ENCODE measurements around the gene IL20RB.
A peak's percentile ranks its signal among the peaks of the same experiment; 100 is the strongest.
"Not testable (repeated sequence)": the region's sequence is repeated elsewhere in the genome, so short reads cannot be mapped to it uniquely, and the experiment has no call there.

The IL20RB gene

GRCh38 chr3:136955813-136956212 is 2.0 kb upstream of the IL20RB start:
- DNase-seq (ENCODE audit: low read depth, low spot score), result peak; percentile 41
- ChIA-PET CTCF (interaction anchor here (1.1 to 2.9 kb wide), 4 partner anchors 8 to 60 kb away, joined by 3 to 11 read pairs (median 6); no protein-coding TSS in a partner anchor), POLR2A (no interaction called here)
- no peak overlapping the region for H3K4me3 ChIP-seq (ENCODE audit: low read depth, low read length)
- no peak for TF ChIP-seq CTCF (IDR thresholded peaks at IDR 0.05; ENCODE audit: insufficient read depth, low read length, missing control alignments)

GRCh38 chr3:136956971-136957370 is 812 bp upstream of the IL20RB start:
- DNase-seq (ENCODE audit: low read depth, low spot score), result no peak
- CTCF ChIA-PET, result interaction anchor here (1.7 to 2.9 kb wide), 3 partner anchors 9 to 205 kb away, joined by 5 to 11 read pairs (median 7); partner anchors contain the start of gene STAG1
- POLR2A ChIA-PET, result interaction anchor here (1.0 to 1.2 kb wide), 2 partner anchors 95 to 204 kb away, joined by 3 read pairs; partner anchors contain the start of genes NCK1 and STAG1
- no peak for TF ChIP-seq CTCF (IDR thresholded peaks at IDR 0.05; ENCODE audit: insufficient read depth, low read length, missing control alignments)
- H3K4me3 ChIP-seq (ENCODE audit: low read depth, low read length), result no peak overlapping the region

- no peak for TF ChIP-seq CTCF (IDR thresholded peaks at IDR 0.05; ENCODE audit: insufficient read depth, low read length, missing control alignments)
- ChIA-PET POLR2A (no interaction called here), CTCF (interaction anchor here (0.9 to 2.9 kb wide), 5 partner anchors 8 to 206 kb away, joined by 3 to 11 read pairs (median 5); partner anchors contain the start of gene STAG1)
- DNase-seq (ENCODE audit: low read depth, low spot score), result no peak
- H3K4me3 ChIP-seq (ENCODE audit: low read depth, low read length), result no peak overlapping the region
These were observed 1.2 kb downstream of the IL20RB start for GRCh38 chr3:136958939-136959338.

GRCh38 chr3:136959599-136959998 is 1.8 kb downstream of the IL20RB start:
- no peak for TF ChIP-seq CTCF (IDR thresholded peaks at IDR 0.05; ENCODE audit: insufficient read depth, low read length, missing control alignments)
- DNase-seq (ENCODE audit: low read depth, low spot score), result no peak
- POLR2A ChIA-PET, result no interaction called here
- CTCF ChIA-PET, result interaction anchor here (0.7 to 2.1 kb wide), 3 partner anchors 54 to 207 kb away, joined by 3 to 6 read pairs (median 3); partner anchors contain the start of gene STAG1
- H3K4me3 ChIP-seq (ENCODE audit: low read depth, low read length), result no peak overlapping the region

- DNase-seq (ENCODE audit: low read depth, low spot score), result no peak
- POLR2A ChIA-PET, result interaction anchor here (0.7 kb wide), 1 partner anchor 209 kb away, joined by 3 read pairs; no protein-coding TSS in a partner anchor
- no peak overlapping the region for H3K4me3 ChIP-seq (ENCODE audit: low read depth, low read length)
- CTCF ChIA-PET, result interaction anchor here (1.3 kb wide), 1 partner anchor 209 kb away, joined by 4 read pairs; no protein-coding TSS in a partner anchor
- TF ChIP-seq CTCF (IDR thresholded peaks at IDR 0.05; ENCODE audit: insufficient read depth, low read length, missing control alignments), result no peak
These were observed 3.4 kb downstream of the IL20RB start for GRCh38 chr3:136960838-136961836.

GRCh38 chr3:136962927-136963326 is 5.1 kb downstream of the IL20RB start:
- TF ChIP-seq CTCF (IDR thresholded peaks at IDR 0.05; ENCODE audit: insufficient read depth, low read length, missing control alignments), result no peak
- ChIA-PET CTCF (interaction anchor here (0.8 to 1.4 kb wide), 4 partner anchors 9 to 51 kb away, joined by 3 to 5 read pairs (median 3); no protein-coding TSS in a partner anchor), POLR2A (no interaction called here)
- no peak for DNase-seq (ENCODE audit: low read depth, low spot score)
- H3K4me3 ChIP-seq (ENCODE audit: low read depth, low read length), result no peak overlapping the region

GRCh38 chr3:136969539-136969938 is 11.8 kb downstream of the IL20RB start:
- CTCF ChIA-PET; POLR2A ChIA-PET; H3K4me3 ChIP-seq (ENCODE audit: low read depth, low read length); DNase-seq (ENCODE audit: low read depth, low spot score): not testable (repeated sequence)
